Measurements from ENCODE around the gene AATK.

GRCh38 chr17:81115219-81115618, 50.8 kb downstream of the AATK start:
- TF ChIP-seq, protein P1, sequence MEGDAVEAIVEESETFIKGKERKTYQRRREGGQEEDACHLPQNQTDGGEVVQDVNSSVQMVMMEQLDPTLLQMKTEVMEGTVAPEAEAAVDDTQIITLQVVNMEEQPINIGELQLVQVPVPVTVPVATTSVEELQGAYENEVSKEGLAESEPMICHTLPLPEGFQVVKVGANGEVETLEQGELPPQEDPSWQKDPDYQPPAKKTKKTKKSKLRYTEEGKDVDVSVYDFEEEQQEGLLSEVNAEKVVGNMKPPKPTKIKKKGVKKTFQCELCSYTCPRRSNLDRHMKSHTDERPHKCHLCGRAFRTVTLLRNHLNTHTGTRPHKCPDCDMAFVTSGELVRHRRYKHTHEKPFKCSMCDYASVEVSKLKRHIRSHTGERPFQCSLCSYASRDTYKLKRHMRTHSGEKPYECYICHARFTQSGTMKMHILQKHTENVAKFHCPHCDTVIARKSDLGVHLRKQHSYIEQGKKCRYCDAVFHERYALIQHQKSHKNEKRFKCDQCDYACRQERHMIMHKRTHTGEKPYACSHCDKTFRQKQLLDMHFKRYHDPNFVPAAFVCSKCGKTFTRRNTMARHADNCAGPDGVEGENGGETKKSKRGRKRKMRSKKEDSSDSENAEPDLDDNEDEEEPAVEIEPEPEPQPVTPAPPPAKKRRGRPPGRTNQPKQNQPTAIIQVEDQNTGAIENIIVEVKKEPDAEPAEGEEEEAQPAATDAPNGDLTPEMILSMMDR (IDR thresholded peaks at IDR 0.05 in 2 of 3, conservative IDR thresholded peaks at IDR 0.05 in 1 of 3; ENCODE audit: control insufficient read depth in 2 of 3, extremely low read depth in 1 of 3, insufficient read depth in 1 of 3, low read depth in 3 of 3, low read length in 3 of 3) = no peak
- TF ChIP-seq CHD2 (IDR thresholded peaks at IDR 0.05; ENCODE audit: borderline replicate concordance, low read depth, low read length) (no peak), EZH2 (IDR thresholded peaks at IDR 0.05; ENCODE audit: borderline replicate concordance, control insufficient read depth, low read depth, low read length) (no peak)
- TF ChIP-seq, protein P2, sequence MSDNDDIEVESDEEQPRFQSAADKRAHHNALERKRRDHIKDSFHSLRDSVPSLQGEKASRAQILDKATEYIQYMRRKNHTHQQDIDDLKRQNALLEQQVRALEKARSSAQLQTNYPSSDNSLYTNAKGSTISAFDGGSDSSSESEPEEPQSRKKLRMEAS (IDR thresholded peaks at IDR 0.05; ENCODE audit: low read depth, low read length) = no peak

Measured in GM12878 (cell line).